Testis (tissue), 3 donors: ENCODE data around the gene PPP1R37. TPM values are rescaled to one million over a fixed set of nuclear protein-coding genes. Genes with fewer than 3 reads are reported as not detected.

ENCODE experiments used
- DNase-seq: peaks from one replicate; pipeline ENCODE4 v3.0.0-alpha.2; 2019
- H3K27ac ChIP-seq, 2 donors: fragments of 200-600 bp; sonication (generic); one replicate each; pipeline ENCODE4 v1.5.1; 2019
- H3K27me3 ChIP-seq: fragments of 200-600 bp; sonication (generic); one replicate; pipeline ENCODE4 v1.5.1; 2019
- H3K36me3 ChIP-seq: fragments of 200-600 bp; sonication (generic); one replicate; pipeline ENCODE4 v1.5.1; 2017; ENCODE audit warnings: low read depth; ENCODE audit errors: missing control alignments
- H3K4me1 ChIP-seq: fragments of 200-600 bp; sonication (generic); one replicate; pipeline ENCODE4 v1.5.1; 2019
- H3K4me3 ChIP-seq, 2 donors: fragments of 200-600 bp; sonication (generic); one replicate each; pipeline ENCODE4 v1.5.1; 2017 to 2019
- H3K9me3 ChIP-seq: fragments of 200-600 bp; sonication (generic); one replicate; pipeline ENCODE4 v1.5.1; 2017
- CTCF ChIP-seq, 3 experiments: fragments of 450-650 bp in 2 of 3; fragments of 200-600 bp in 1 of 3; sonication (generic) in 1 of 3; IDR thresholded peaks; one replicate each; pipeline ENCODE4 v1.5.1; 2016 to 2019; ENCODE audit warnings: antibody characterized with exemption in 3 of 3, mild to moderate bottlenecking in 2 of 3, moderate library complexity in 1 of 3
- POLR2A ChIP-seq: fragments of 450-650 bp; IDR thresholded peaks from one replicate; pipeline ENCODE4 v1.6.1; 2017; ENCODE audit warnings: antibody characterized with exemption, mild to moderate bottlenecking, moderate library complexity
- WGBS, 2 donors: methylation state at CpG; one replicate each; pipeline ENCODE4 v1.1.5; 2018; 5-methylcytosine and 5-hydroxymethylcytosine counted together
- intact Hi-C: fragments of 100-400 bp; cut with DNase I; formaldehyde crosslinking; loops from one replicate; pipeline ENCODE4 v1.15.1; 2023; ENCODE audit warnings: low total_unique reads
- polyA plus RNA-seq: library from polyadenylated mRNA; stranded (reverse); fragments of 350-450 nt; fragmentation: Illumina TruSeq; extraction: RNeasy Lipid Tissue Mini Kit (QIAGEN cat#74804); gene quantifications from one replicate; pipeline ENCODE4 v1.2.3, GENCODE V29; 2014; ENCODE audit warnings: low read depth, low replicate concordance; ENCODE audit not compliant: insufficient read depth
- total RNA-seq, 2 donors: library from RNA; depleted of rRNA; stranded (reverse); fragments of >200 nt; gene quantifications; one replicate each; pipeline ENCODE4 v1.2.3, GENCODE V29; 2016

Gene PPP1R37
- total and polyA plus RNA-seq, 3 donors from 2014 or later, result 28.5 to 83.0 (median 82.5) TPM

- TF ChIP-seq CTCF (IDR thresholded peaks at IDR 0.05) (no peak), POLR2A (no peak)
- H3K9me3 ChIP-seq, result no peaks in the 10 kb centered on the region
- no peaks in the 10 kb centered on the region for H3K36me3 ChIP-seq
- DNase-seq, result no peak
- intact Hi-C loops, result no loop called here
- no peak overlapping the region for H3K27ac ChIP-seq
- H3K4me3 ChIP-seq, result no peak overlapping the region
- peaks cover 5% of the 10 kb centered on the region for H3K4me1 ChIP-seq
- H3K27me3 ChIP-seq, result no peaks in the 10 kb centered on the region
- 68 to 76% methylated on average over 7 of the region's 7 CpGs for WGBS, 2 donors
These were observed 78.2 kb downstream of the PPP1R37 start for GRCh38 chr19:45171211-45171623.

GRCh38 chr19:45172173-45172572 is 79.2 kb downstream of the PPP1R37 start:
- H3K27ac ChIP-seq, result no peak overlapping the region
- H3K4me1 ChIP-seq, result peaks cover 2% of the 10 kb centered on the region
- intact Hi-C loops, result no loop called here
- no peak overlapping the region for H3K4me3 ChIP-seq
- DNase-seq, result no peak
- no peak for TF ChIP-seq CTCF (IDR thresholded peaks at IDR 0.05)
- no peak for TF ChIP-seq POLR2A
- 75 to 80% methylated on average over 1 to 4 of the region's 4 CpGs for WGBS, 2 donors
- no peaks in the 10 kb centered on the region for H3K27me3 ChIP-seq
- no peaks in the 10 kb centered on the region for H3K36me3 ChIP-seq
- no peaks in the 10 kb centered on the region for H3K9me3 ChIP-seq

- no peak for DNase-seq
- no peaks in the 10 kb centered on the region for H3K27me3 ChIP-seq
- 93 to 98% methylated on average over 7 to 18 of the region's 18 CpGs for WGBS, 2 donors
- intact Hi-C loops, result no loop called here
- H3K27ac ChIP-seq, result no peak overlapping the region
- H3K36me3 ChIP-seq, result no peaks in the 10 kb centered on the region
- no peak overlapping the region for H3K4me3 ChIP-seq
- H3K9me3 ChIP-seq, result no peaks in the 10 kb centered on the region
- peaks cover 7% of the 10 kb centered on the region for H3K4me1 ChIP-seq
- TF ChIP-seq POLR2A, result no peak
- TF ChIP-seq CTCF (IDR thresholded peaks at IDR 0.05), result no peak
These were observed 79.7 kb downstream of the PPP1R37 start for GRCh38 chr19:45172611-45173208.

GRCh38 chr19:45173816-45174215 is 80.8 kb downstream of the PPP1R37 start:
- Histone ChIP-seq H3K4me1 (peaks cover 7% of the 10 kb centered on the region), H3K27ac (no peak overlapping the region), H3K4me3 (no peak overlapping the region), H3K36me3 (no peaks in the 10 kb centered on the region), H3K27me3 (no peaks in the 10 kb centered on the region), H3K9me3 (no peaks in the 10 kb centered on the region)
- intact Hi-C loops, result no loop called here
- 87 to 89% methylated on average over 9 to 12 of the region's 12 CpGs for WGBS, 2 donors
- DNase-seq, result no peak
- TF ChIP-seq POLR2A, result no peak
- no peak for TF ChIP-seq CTCF (IDR thresholded peaks at IDR 0.05)
